22Rv1 (cell line): ENCODE measurements around the gene ADH4.
"Not testable (repeated sequence)": the region's sequence is repeated elsewhere in the genome, so short reads cannot be mapped to it uniquely, and the experiment has no call there.

Experiments used
- H3K27ac ChIP-seq: fragments of 450-650 bp; 2 replicates; pipeline ENCODE4 v1.5.1; 2017
- CTCF ChIP-seq: fragments of 450-650 bp; IDR thresholded peaks from 2 replicates; pipeline ENCODE4 v1.5.1; 2017; ENCODE audit warnings: mild to moderate bottlenecking
- ZFX ChIP-seq: fragments of 450-650 bp; IDR thresholded peaks from 2 replicates; pipeline ENCODE4 v1.6.1; 2017; ENCODE audit warnings: antibody characterized with exemption, borderline replicate concordance

Gene ADH4

DNA sequence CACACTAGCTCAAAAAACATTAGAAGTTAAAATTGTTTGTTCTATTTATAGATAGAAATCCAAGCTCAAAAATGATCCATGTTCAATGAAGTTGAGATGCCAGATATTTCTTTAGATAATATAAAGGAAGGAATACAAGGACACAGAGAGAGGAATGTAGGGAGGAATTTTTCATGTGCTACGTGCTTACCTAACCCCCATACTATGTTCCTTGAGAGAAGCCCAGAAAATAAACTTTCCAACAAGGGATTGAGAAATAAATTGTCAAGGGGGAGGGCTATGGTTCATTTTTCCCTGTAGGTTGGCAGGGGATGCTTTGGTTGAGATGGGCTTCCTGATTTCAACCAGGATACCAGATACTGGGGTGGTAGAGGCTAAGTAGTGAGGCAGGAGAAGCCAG is 39.9 kb downstream of the ADH4 start:
- no peak overlapping the region for H3K27ac ChIP-seq
- TF ChIP-seq ZFX, result no peak
- no peak for TF ChIP-seq CTCF

DNA sequence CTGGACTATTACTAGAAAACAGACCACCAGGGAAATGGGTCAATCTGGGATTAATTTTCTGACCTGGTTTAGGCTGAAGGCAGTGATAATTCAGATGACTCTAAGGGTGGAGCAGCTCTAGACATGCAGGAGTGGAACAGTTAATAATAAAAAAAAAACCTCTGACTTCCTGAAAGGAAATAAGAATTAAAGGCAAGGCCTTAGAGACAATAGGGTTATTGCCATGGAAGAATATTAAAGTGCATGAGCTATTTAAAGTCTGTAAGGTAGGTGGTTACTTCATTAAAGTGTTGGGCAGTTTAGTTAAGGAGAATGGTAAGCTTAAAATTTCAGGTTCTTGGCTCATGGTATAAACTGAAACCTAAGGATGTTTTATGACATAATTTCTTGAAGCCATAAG is 40.9 kb downstream of the ADH4 start:
- H3K27ac ChIP-seq, result no peak overlapping the region
- TF ChIP-seq ZFX, result no peak
- TF ChIP-seq CTCF, result no peak

DNA sequence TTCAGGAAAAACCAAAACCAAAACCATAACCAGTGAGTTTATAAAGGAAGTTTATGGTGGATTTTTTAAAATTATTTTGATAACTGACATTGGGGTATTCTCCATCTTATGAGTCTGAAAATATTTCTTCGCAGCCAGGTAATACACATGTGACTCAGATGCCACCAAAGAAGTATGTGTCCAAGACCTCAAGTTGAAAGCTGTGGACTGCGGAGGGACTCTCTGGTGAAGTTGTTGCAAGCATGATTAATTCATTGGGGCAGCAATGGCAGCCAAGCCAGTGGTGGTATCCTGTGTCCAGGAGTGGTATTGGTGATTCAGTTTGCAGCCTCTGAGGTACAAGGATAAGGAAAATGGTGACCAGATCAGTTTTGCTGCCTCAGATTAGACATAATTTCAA is 41.5 kb downstream of the ADH4 start:
- TF ChIP-seq CTCF (no peak), ZFX (no peak)
- no peak overlapping the region for H3K27ac ChIP-seq

- H3K27ac ChIP-seq, result no peak overlapping the region
- TF ChIP-seq ZFX (no peak), CTCF (no peak)
Observed at GRCh38 chr4:99100876-99101275, 43.2 kb downstream of the ADH4 start.

DNA sequence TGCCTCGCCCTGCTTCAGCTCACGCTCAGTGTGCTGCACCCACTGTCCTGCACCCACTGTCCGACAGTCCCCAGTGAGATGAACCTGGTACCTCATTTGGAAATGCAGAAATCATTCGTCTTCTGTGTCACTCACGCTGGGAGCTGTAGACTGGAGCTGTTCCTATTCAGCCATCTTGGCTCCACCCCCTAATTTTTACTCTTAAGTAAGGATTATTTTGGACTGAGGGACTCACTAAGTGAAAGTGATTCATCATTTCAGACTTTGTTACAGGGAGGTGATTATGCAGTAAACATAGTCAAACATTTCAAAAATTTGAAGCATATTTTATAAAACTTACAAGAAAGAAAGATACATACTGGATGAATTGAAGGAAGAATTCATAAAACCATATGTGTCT is 44.3 kb downstream of the ADH4 start:
- H3K27ac ChIP-seq, result not testable (repeated sequence)

DNA sequence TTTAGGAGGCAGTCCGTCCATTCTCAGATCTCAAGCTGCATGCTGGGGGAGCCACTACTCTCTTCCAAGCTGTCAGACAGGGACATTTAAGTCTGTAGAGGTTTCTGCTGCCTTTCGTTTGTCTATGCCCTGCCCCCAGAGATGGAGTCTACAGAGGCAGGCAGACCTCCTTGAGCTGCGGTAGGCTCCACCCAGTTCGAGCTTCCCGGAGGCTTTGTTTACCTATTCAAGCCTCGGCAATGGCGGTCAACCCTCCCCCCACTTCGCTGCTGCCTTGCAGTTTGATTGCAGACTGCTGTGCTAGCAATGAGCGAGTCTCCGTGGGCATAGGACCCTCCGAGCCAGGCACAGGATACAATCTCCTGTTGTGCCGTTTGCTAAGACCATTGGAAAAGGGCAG is 44.8 kb downstream of the ADH4 start:
- H3K27ac ChIP-seq, result no peak overlapping the region
- TF ChIP-seq CTCF, result no peak

DNA sequence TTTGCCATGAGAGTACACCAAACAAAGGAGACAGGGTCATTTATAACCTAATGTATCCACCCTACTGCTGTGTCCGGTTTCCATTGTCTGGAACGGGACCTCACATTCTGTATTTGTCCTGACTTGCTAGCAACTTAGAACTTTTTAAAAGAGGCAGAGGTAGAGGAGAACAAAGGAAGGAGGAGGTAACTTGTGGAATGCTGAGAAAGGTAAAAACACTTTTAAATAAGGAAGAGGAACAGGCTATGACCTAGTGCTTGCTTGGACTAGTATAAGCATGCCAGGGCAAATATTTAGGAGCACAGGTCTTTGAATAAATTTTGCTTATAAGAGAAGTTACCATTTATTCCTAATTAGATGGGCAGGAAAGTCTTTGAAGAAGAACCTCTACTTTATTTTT is 52.3 kb downstream of the ADH4 start:
- not testable (repeated sequence) for H3K27ac ChIP-seq

- TF ChIP-seq ZFX, result no peak
- TF ChIP-seq CTCF, result no peak
- no peak overlapping the region for H3K27ac ChIP-seq
Observed at GRCh38 chr4:99091216-99091575, 52.9 kb downstream of the ADH4 start.
